NCI-H69 (cell line): Measurements from ENCODE around the gene RNASE1.
"Not testable (repeated sequence)": the region's sequence is repeated elsewhere in the genome, so short reads cannot be mapped to it uniquely, and the experiment has no call there.

Experiments
- DNase-seq: peaks from one replicate; lab custom pipeline; 2025; lab: John Stamatoyannopoulos, UW

The RNASE1 gene

DNA sequence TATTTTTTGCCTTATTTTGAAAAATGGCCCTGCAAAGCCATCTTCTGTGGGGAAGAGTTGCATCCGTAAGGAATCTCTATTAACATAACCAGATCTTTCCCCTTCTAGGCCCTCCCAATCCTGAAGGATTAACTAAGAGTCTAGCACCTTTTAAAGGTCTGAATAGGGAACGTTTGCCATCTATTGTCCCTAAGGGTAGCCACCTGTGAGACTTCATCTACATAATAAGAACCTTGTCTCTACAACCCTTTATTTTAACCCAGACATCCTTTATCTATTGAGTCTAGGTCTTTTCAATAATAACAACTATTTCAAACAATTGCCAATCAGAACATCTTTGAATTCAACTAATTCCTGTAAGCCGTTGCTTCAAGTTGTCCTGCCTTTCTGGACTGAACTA lies 30.0 kb downstream of the RNASE1 start:
- no peak for DNase-seq

DNA sequence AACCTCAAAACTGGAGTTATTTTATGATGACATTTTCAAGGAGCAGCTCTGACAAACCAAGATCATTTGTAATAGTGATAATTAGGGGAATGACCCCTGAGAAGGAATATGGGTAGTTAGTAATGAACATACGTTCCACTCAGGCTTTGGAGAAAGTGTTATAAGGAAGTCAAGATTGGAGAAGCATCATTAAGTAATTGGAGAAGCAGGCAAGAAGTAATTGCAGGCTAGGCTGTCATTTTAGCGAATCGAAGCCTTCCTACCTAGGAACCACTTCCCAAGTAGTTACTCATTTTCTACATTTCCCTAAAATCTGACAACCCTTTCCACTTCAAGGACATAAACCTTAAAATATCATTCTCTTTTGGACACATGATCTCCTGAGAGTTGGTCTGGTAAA lies 33.2 kb downstream of the RNASE1 start:
- no peak for DNase-seq

DNA sequence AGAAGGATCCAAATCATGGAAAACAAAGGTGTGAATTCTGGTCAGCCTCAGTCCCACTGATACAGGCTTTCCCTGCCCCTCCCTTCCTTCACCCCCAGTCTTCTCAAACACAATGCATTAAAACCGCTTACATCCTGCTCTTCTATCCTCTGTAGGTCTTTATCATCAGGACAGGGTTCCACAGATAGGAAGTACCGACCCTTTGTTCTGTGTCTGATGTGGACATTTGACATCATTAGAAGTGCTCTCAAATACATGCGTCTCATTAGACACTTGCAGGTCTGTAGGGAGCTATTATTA lies 34.1 kb downstream of the RNASE1 start:
- no peak for DNase-seq

DNA sequence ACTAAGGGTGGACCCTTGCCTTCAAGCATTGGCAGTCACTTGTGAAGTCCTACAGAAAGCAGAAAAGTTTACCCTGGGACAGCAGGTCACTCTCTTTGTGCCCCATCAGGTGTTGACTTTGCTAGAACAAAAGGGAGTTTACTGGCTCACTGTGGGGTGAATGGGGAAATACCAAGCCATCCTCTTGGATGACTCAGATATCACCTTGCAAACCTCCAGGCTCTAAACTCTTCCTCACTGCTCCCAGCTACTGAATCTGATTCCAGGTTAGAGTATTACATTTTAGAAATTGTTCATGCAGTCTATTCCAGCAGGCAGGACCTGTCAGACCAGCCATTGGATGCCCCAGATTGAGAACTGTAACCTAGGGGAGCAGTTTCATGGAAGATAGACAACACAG lies 41.7 kb downstream of the RNASE1 start:
- DNase-seq: no peak

DNA sequence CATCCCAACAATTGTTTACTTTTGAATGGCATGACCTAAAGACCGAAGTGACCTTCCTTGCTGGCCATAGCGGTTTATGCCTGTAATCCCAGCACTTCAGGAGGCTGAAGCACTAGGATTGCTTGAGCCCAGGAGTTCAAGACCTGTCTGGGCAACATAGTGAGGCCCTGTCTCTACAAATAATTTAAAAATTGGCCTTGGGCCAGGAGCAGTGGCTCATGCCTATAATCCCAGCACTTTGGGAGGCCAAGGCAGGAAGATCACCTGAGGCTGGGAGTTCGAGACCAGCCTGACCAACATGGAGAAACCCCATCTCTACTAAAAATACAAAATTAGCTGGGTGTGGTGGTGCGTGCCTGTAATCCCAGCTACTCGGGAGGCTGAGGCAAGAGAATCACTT lies 43.2 kb downstream of the RNASE1 start:
- not testable (repeated sequence) for DNase-seq

DNA sequence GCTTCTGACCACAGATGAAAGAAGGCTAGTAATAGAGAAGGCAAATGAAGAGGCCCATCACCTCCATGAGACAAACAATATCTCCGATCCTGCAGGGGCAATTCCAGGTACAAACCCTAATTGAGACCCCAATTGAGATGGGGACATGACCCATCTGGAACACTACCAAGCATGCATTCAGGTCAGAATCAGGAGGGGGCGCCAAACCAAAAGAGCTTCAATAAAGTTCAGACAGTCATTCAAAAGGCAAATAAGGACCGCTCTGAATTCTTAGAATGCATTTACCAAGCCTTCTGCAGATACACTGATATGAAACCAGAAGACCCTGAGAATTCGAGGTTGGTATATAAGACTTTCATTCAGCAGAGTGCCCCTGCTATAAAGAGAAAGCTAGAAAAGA lies 44.7 kb downstream of the RNASE1 start:
- no peak for DNase-seq

DNA sequence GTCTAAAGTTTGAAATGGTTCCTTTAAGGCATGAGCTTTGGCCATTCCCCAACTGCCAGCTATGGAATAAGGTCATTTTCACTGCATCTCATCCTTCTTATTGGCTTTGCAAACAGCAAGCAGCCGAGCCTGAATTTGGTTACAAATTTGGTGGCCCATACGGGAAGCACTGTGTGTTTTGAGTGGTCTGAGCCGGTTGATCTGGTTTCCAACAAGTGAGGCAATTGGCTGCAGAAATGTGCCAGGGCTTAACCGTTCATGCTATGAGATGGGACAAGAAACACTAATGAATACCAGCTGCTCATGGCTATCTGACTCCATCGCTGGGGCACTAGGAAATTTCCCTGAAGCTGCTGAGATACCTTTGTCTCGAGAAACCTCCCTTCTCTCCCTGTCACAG lies 47.6 kb downstream of the RNASE1 start:
- no peak for DNase-seq

DNA sequence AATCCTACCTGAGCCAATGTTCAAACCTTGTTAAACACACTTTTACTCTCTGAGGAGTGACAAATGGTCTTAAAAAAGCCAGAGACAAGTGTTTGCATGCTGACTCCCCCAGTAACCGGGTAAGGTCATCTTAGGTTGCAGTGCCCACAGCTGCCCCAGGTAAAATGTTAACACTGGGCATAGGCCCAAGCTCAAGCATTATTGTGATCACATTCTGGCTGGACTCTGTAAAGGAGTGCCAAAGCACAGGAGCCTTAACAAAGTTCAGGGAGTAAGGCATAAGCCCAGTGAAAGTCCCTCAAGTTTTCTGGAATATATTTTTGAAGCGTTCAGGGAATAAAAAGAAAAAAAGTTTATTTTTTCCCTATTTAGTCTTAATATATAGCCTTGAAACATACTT lies 48.3 kb downstream of the RNASE1 start:
- DNase-seq: no peak

DNA sequence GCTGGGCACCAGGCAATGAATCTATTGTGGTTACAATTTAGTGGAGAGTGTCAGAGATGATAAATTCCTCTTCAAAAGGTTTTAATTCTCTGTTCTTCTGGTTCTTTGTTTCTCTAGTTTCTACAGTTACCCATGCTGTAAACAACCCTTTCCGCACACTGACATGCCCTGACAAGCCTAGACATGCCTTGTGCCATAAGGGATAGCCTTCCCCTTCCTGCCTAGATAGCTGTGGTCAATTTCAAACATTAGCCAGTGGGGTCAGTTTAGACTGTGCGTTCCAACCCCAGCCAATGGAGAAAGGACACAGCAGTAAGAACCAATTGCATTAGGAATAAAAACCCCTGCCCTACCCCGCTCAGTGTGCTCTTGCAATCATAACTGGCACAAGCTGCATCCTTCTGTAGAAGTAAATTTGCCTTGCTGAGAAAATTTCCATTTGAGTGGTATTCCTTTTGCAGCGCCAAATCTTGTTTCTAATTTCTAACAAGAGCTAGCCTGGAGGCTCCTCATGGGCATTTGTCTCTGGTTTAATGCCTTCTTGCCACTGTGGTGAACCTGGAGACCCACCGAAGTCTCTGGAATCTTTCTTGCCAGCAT lies 50.6 kb downstream of the RNASE1 start:
- DNase-seq: no peak
